DMS114 treated with DMSO at 0.1 percent for 48 hours (cell line): ENCODE data around the gene CWC27.

Experiments
- DNase-seq: peaks from one replicate; lab custom pipeline; 2025; ENCODE audit not compliant: unreplicated experiment; lab: John Stamatoyannopoulos, UW

The CWC27 gene

DNA sequence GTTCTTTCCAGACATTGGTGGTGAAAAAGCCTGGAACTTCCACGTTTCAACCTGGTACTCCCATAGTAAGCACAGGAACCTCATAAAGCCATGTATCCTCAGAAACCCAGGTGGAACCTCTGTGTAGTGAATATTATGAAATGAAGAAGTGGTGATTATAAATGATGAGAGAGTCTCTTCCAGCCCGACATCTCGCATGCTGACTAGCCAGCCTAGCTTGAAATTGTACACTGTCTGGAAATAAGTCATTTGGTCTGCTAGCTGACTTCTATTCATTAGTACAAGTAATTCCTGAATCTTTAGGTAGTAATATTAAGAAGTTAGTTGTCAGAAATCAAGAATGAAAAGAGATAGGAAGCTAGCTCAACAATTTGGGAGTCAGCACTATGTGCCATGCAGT lies 203.3 kb downstream of the CWC27 start:
- no peak for DNase-seq

- no peak for DNase-seq
Measured at GRCh38 chr5:64972591-64972990, 203.9 kb downstream of the CWC27 start.

DNA sequence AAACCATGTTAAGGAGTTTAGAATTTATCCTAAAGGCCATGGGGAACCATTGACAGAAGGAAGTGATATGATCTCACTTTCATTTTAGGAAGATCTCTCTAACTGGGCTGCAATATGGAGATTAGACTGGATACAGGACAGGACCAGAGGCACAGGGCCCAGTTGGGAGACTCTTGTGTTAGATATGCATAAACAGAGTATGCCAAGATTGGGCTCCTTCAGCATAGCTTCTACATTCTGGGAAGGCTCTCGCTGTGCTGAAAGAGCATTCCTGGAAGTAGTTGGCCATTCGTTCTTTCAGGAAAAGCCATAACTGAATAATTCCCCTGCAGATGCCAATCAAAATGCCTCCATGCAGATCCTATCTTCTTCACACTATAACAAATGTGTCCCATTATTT lies 204.5 kb downstream of the CWC27 start:
- DNase-seq = no peak

DNA sequence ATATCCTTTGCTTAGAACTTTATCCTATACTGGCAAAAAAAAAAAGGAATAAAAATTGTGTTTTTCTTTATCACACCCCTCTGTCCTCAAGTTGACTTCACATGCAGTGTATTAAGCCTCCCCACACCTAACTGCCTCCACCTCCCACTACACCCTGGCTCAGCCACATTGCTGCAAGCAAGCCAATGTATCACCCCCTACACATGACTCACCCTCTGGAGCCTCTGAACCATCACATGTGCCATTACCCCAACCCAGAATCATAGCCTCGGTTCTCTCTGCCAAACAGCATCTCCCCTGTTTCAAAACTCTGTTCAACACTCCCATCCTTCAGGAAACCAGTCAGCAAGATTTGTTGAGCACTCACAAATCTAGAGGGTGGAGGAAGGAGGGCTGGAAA lies 209.0 kb downstream of the CWC27 start:
- no peak for DNase-seq

GRCh38 chr5:64978546-64978945 lies 209.8 kb downstream of the CWC27 start:
- DNase-seq = no peak

- DNase-seq = no peak
Measured at GRCh38 chr5:64979531-64979930, 210.8 kb downstream of the CWC27 start.

DNA sequence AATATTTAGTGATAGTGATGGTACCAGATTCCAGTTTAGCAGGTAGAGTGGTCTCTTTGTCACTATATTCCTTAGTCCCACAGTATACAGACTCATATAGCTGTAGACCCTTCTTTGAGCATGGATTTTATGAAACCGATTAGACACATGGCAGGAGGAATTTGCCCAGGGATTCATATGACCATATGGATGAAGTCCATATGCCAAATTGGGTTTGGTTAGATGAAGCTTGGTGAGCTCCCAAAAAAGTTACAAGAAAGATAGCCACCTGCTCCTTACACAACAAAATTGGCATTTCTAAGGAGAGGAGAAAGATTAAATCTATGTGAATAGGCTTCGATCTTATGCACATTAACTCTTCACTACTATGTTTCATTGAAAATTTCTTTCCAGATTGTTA lies 211.4 kb downstream of the CWC27 start:
- DNase-seq = no peak

- DNase-seq = no peak
Measured at GRCh38 chr5:64987768-64988167, 219.0 kb downstream of the CWC27 start.

- DNase-seq = no peak
Measured at GRCh38 chr5:65009207-65009606, 240.5 kb downstream of the CWC27 start.

DNA sequence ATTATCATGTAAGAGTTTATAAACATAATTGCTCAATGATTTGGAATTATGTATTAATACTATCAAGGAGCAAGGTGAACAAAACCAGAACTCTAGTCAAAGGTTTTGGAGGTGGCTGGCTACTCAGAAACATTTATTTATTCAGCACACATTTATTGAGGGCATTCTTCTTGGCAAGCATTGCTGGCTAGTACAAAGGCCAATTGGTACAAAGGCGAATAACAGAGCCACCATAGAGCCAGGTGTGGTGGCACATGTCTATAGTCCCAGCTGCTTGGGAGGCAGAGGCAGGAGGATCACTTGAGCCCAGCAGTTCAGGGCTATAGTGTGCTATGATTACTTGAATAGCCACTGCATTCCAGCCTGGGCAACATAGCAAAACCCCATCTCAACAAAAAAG lies 242.1 kb downstream of the CWC27 start:
- no peak for DNase-seq

DNA sequence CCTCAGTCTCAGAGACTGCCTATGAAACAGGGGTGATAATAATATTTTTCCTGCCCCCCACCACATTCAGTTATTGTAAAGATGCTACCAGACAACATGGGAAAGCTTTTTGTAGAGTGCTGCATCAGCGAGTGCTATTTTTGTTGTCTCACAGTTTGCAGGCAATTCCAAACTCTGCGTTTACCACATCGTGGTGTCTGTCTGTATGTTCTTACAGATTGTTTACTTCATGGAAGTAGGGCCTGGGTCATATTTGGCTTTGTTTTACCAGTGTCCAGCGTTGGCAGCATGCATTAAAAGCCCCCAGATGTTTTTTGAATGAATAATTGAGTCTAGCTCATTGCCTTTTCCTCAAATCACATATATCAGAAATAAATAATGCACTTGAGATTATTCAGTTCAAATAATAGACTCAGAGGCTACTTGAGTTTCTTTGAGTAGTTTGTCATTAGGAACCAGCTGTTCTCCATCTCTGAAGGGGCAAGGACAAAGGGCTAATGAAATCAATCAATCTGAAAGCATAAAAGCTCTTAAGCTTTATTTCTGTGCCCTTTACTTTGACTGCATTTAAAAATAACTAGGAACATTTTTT lies 243.7 kb downstream of the CWC27 start:
- DNase-seq = no peak

DNA sequence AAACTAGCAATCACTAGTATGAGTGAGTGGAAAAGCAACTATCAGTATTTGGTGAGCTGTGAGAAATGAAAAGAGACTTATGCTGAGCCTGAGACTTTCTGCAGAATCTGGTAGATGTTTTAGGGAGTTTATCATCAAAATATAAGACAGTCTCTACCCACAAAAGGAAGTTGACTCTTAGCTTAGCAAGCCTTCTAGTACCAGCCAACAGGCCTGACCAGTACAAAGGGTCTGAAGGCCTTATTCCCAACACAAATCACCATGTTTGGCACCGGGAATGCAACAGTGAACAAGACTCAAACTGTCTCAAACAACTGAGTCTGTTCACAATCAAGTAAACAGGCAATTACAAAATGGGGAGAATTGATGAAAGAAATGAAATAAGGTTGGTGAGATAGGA lies 244.4 kb downstream of the CWC27 start:
- DNase-seq = no peak

- no peak for DNase-seq
Measured at GRCh38 chr5:65014769-65015168, 246.0 kb downstream of the CWC27 start.

- no peak for DNase-seq
Measured at GRCh38 chr5:65015767-65016166, 247.0 kb downstream of the CWC27 start.

GRCh38 chr5:65017636-65018035 lies 248.9 kb downstream of the CWC27 start:
- DNase-seq = no peak

GRCh38 chr5:65018763-65019162 lies 250.0 kb downstream of the CWC27 start:
- no peak for DNase-seq

DNA sequence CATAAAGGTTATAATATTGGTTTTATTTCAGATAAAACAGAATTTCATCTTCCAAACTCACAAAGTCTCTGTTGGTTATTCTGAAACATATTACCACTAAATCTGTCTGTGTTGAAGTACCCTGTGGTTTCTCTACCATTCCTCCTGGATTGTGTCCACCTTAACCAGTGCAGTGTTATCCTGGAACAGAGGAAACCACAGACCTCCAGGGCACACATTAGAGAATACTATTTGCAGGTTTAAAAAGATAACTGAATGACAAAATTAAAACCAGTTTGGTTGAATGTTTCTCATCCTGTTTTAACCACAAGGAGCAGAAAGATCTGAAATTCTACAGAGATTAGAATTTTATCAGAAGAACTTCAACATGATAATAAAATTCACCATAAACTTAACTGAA lies 251.8 kb downstream of the CWC27 start:
- DNase-seq = no peak

DNA sequence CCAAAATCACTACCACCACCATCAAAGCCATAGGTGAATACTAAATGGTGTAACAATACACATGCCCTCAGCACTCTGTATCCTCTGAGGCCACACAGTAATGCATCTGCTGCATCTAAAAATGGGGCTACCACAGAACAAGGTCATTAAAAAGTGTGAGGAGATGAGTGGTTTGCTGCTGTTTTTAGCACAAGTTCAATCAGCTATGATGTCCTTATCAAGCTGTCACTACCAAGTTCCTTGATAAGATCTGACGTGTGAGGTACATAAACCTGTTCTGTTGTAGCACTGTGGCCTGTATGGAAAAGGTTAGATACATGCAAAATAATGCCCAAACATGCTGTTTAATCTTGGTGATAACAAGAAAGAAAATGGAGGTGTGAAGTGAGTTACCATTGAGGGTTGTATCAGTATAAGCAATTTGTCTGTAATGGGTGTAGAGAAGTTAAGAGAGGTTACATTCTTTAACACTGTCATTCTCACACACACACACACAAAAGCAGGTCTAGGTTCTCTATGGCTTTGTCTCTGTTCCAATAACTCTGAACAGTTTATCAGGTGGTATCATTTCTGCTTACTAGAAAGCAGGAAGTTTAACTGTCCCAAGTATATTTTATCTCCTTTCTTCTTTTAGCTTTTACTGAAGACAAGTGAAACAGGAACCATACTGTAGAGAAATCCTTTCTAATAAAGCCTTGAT lies 252.9 kb downstream of the CWC27 start:
- DNase-seq = no peak

DNA sequence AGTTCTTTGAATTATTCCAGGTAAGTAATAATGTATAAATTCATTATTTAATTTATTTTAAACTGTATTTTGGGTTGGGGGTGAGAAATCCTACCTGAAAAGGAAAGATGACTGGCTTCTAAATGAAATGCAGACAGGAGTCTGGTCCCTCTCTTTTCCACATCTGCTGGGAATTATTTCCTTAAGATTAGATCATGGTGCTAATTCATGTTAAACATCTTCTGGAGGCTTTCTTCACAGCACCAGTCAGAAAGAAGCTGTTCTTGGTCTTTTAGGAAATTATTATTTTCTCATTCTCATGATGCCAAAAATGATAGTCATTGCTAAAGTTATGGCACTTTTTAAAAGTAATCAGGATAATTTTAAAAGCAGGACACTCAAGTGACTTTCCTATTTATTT lies 254.2 kb downstream of the CWC27 start:
- DNase-seq = no peak

GRCh38 chr5:65024681-65025080 lies 256.0 kb downstream of the CWC27 start:
- no peak for DNase-seq

DNA sequence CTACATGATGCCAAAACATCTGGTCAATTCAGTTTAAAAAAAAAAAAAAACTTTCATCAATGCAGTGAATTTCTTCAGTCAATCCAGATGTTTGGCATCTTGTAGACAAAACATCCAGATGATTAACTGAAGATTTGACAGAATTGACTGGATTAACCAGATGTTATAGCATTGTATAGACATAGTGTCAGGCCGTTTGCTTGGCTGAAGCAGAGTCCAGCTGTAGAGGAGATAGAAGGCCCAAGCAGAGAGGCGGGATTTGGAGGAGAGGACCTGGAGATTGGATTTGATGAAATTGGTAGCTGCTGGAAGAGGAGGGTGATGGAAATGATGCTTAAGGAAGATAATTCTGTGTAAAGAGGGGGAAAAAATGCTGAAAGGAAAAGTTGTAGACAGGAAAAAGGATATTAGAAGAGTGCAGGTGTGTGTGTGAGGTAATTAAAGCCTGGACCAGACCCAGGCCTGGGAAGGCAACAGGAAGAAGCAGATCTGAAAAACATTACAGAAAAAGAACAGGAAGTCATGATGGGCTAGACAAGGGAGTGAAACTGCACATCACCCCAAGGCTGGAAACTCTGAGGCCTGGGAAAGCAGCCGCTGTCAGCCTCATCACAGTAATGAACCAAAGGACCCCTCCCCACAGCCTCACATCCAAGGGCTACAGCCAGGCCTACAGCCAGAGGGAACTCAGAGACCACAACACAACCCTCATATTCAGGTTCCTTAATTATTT lies 258.3 kb downstream of the CWC27 start:
- no peak for DNase-seq

- DNase-seq = no peak
Measured at GRCh38 chr5:65029178-65029577, 260.4 kb downstream of the CWC27 start.
